Measurements from ENCODE around the gene DMKN. TPM values are rescaled to one million over a fixed set of nuclear protein-coding genes. Genes with fewer than 3 reads are reported as not detected.

The DMKN gene, protein sequence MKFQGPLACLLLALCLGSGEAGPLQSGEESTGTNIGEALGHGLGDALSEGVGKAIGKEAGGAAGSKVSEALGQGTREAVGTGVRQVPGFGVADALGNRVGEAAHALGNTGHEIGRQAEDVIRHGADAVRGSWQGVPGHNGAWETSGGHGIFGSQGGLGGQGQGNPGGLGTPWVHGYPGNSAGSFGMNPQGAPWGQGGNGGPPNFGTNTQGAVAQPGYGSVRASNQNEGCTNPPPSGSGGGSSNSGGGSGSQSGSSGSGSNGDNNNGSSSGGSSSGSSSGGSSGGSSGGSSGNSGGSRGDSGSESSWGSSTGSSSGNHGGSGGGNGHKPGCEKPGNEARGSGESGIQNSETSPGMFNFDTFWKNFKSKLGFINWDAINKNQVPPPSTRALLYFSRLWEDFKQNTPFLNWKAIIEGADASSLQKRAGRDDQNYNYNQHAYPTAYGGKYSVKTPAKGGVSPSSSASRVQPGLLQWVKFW
- total RNA-seq (1 to 10 TPM; 5.8 to 7.9 TPM), polyA plus RNA-seq (ENCODE audit: insufficient read depth, low read depth, low replicate concordance) (24.0 TPM)
- long read RNA-seq, donor 1, partial matches to known transcripts, result 0 of 3 reads
- long read RNA-seq, donor 1, other reads (novel, unspliced or antisense), result 0 of 3 reads
- long read RNA-seq, donor 2, partial matches to known transcripts, result 0 of 3 reads
- long read RNA-seq, donor 2, other reads (novel, unspliced or antisense), result 0 of 3 reads

GRCh38 chr19:35513628-35514281 is at the start of gene DMKN:
TSS of gene DMKN (minus strand) at chr19:35513649. CDS start at chr19:35513475, 174 bp downstream.
- TF ChIP-seq POLR2A (IDR thresholded peaks at IDR 0.05), result no peak
- no peak for TF ChIP-seq CTCF (IDR thresholded peaks at IDR 0.05)
- H3K36me3 ChIP-seq (ENCODE audit: low read depth, missing control alignments), result no peaks in the 10 kb centered on the region
- H3K27me3 ChIP-seq, result no peaks in the 10 kb centered on the region
- H3K4me3 ChIP-seq, result no peak within 1 kb of the TSS
- 49 to 54% methylated on average over 15 of the region's 15 CpGs for whole genome bisulfite sequencing, 2 donors
- intact Hi-C loops (cut with DNase I; ENCODE audit: low total_unique reads), result no loop called here
- no peak for DNase-seq
- no peaks in the 10 kb centered on the region for H3K9me3 ChIP-seq
- no peak within 1 kb of the TSS for H3K27ac ChIP-seq
- peaks cover 4% of the 10 kb centered on the region for H3K4me1 ChIP-seq

GRCh38 chr19:35562776-35563175 is 49.3 kb upstream of the DMKN start:
- H3K27me3 ChIP-seq, result no peaks in the 10 kb centered on the region

DNA sequence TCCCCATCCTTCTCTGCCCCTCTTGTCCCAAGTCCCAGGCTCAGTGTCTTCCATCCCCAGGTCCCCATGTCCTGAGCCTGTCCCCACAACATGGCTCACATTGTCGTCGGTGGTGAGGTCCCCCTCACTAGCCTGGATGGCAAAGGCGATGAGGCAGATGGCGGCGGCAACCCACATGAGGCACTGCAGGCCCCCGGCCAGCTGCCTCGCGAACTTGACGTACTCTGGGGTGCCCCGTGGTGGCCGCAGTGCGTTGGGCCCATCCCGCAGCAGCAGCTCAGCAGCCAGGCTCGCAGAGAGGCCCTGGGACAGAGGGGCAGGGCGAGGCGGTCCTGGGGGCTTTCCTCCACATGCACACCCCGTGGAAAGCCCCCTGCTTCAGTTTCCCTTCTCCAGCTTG is 48.9 kb upstream of the DMKN start:
- Histone ChIP-seq H3K9me3 (no peaks in the 10 kb centered on the region), H3K27ac (no peak overlapping the region), H3K36me3 (ENCODE audit: low read depth, missing control alignments) (no peaks in the 10 kb centered on the region), H3K27me3 (no peaks in the 10 kb centered on the region), H3K4me3 (no peak overlapping the region), H3K4me1 (no peaks in the 10 kb centered on the region)
- no peak for DNase-seq
- 71 to 72% methylated on average over 6 to 17 of the region's 17 CpGs for WGBS, 2 donors
- intact Hi-C loops (cut with DNase I; ENCODE audit: low total_unique reads), result no loop called here
- TF ChIP-seq POLR2A (IDR thresholded peaks at IDR 0.05) (no peak), CTCF (IDR thresholded peaks at IDR 0.05) (no peak)

More at GRCh38 chr19:35562776-35563175, 49.3 kb upstream of the DMKN start:
- DNase-seq, result no peak
- Histone ChIP-seq H3K9me3 (no peaks in the 10 kb centered on the region), H3K36me3 (ENCODE audit: low read depth, missing control alignments) (no peaks in the 10 kb centered on the region), H3K27ac (no peak overlapping the region), H3K4me1 (no peaks in the 10 kb centered on the region), H3K4me3 (no peak overlapping the region)
- intact Hi-C loops (cut with DNase I; ENCODE audit: low total_unique reads), result no loop called here
- TF ChIP-seq POLR2A (IDR thresholded peaks at IDR 0.05) (no peak), CTCF (IDR thresholded peaks at IDR 0.05) (no peak)
- WGBS, 2 donors, result 71 to 75% methylated on average over 2 of the region's 2 CpGs

DNA sequence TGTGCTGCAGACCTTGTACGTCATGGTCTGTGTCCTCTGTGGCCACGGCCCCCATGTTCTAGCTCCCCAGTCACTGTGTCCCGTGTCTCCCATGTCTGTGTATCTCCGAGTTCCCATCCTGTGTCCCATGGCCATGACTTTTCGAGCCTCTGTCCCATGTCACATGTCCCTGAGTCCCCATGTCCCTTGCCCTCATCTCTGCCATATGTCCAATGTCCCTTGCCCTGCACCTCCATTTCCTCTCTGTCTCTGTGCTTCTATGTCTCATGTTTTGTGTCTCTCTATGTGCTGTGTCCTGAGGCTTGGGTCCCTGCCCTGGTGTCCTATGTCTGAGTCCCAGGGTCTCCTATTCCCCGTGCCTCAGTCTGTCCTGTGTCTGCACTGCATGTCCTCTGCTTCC is 48.0 kb upstream of the DMKN start:
- 82 to 86% methylated on average over 6 of the region's 6 CpGs for WGBS, 2 donors
- no peaks in the 10 kb centered on the region for H3K27me3 ChIP-seq
- intact Hi-C loops (cut with DNase I; ENCODE audit: low total_unique reads), result no loop called here

More for the DNA sequence above, 48.0 kb upstream of the DMKN start:
- DNase-seq, result no peak
- no peak overlapping the region for H3K27ac ChIP-seq
- H3K4me1 ChIP-seq, result no peaks in the 10 kb centered on the region
- no peak for TF ChIP-seq CTCF (IDR thresholded peaks at IDR 0.05)
- no peak for TF ChIP-seq POLR2A (IDR thresholded peaks at IDR 0.05)
- H3K4me3 ChIP-seq, result no peak overlapping the region
- no peaks in the 10 kb centered on the region for H3K36me3 ChIP-seq (ENCODE audit: low read depth, missing control alignments)
- no peaks in the 10 kb centered on the region for H3K9me3 ChIP-seq

Measured in testis (tissue), 5 donors.